Globus pallidus (tissue), 1 donor: ENCODE results near the gene DIP2B.
A peak's percentile ranks its signal among the peaks of the same experiment; 100 is the strongest.
"Not testable (repeated sequence)": the region's sequence is repeated elsewhere in the genome, so short reads cannot be mapped to it uniquely, and the experiment has no call there.

ENCODE experiments used
- DNase-seq: peaks from one replicate; pipeline ENCODE4 v3.0.0-alpha.2; 2015; ENCODE audit warnings: low spot score

The DIP2B gene

DNA sequence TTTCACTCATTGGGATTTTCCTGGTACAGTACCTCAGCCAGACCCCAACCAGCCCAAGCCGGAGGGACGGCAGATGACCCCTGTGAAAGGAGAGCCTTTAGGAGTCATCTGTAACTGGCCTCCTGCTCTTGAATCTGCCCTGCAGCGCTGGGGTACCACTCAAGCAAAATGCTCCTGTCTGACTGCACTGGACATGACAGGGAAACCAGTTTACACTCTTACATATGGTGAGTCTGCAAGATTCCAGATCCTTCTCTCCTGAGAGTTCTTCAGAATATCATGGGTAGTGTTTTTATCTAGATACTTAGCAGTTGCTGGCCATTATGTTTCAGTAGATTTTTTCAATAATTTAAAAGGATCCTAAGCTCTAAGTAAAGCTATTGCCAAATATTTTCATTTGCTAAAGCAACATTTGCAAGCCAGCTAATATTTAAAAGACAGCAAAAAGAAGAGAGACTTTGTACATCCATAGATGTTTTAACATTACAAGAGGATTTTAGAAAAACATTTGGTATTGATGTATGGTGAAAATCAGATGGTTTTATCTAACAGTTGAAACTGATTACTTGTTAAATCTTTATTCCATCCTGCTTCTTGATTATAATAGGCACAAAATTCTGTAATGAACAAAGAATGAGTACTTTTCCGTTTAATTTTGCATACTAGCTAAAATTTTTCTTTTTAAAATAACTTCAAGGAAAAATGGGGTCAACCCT is 174.0 kb downstream of the DIP2B start:
- DNase-seq: no peak

DNA sequence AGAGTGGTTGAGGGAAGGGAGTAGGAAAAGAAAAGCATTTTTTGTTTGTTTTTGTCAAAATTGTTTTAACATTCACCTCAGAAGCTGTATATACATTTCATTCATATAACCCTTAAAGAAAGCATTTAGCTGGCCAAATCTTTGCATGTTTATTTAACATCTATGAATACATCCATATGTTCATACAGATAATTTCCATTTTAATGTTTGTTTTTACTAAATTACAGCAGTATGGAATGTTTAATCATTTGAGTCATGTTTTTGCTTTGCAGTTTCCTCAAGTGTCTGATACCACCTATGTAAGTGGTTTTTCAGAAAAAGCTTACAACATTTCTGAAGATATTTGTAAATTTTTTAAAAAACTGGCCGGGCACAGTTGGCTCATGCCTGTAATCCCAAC is 174.8 kb downstream of the DIP2B start:
- DNase-seq: no peak

DNA sequence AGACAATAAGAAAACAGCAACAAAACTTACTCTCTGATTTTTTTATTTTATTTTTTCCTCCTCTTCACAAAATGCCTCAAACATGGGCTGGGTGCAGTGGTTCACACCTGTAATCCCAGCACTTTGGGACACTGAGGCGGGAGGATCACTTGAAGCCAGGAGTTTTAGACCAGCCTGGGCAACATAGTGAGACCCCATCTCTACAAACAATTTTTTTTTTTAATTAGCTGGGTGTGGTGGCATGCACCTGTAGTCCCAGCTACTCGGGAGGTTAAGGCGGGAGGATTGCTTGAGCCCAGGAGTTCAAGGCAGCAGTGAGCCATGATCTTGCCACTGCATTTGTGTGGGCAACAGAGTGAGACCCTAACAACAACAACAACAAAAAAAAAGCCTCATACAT is 176.3 kb downstream of the DIP2B start:
- not testable (repeated sequence) for DNase-seq

DNA sequence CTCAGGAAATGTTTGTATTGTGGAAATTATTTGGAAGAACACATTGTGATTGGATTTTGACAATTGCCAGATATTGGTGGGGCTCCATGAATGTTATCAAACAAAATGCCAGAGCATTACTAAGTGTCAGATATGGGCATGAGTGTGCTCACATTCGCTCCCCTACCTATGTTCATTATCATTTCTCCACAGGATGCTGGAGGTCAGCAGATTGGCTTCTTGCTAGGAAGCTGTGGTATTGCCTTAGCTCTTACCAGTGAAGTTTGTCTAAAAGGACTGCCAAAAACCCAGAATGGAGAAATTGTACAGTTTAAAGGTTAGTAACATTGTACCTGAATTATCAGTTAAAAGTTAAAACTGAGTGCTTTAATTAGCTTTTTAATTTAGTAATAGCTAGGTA is 180.9 kb downstream of the DIP2B start:
- DNase-seq: no peak

DNA sequence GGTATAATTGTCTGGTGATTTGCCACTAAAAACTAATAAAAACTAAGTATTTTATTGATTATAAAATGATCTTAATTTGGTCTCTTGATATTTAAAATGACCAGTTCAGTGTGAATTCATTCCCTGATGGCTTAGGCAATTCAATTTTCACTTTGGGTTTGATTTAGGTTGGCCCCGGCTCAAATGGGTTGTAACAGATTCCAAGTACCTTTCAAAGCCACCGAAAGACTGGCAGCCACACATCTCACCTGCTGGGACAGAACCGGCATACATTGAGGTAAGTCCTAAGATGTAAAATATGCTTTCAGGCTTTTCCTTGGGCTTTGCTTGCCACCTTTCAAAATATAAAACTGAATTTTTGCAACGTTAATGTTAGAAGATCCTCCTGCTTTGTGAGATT is 181.6 kb downstream of the DIP2B start:
- DNase-seq: no peak

DNA sequence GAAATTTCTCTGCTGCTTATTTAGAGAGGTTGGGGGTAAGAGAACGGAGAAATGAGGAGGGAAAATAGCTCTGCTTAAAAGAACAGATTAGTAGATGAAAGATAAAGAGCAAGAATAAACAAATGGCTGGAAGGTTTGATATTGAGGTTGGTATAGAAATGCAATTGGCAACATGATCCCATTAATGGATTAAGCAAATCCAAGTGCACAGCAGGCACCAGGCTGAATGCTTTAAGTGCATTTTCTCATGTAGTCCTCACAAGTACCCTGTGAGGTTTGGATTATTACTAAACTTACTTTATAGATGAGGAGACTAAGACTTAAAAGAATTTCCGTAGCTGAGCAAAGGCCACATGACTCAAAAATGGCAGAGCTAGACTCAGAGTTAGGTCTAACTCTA is 182.2 kb downstream of the DIP2B start:
- no peak for DNase-seq

DNA sequence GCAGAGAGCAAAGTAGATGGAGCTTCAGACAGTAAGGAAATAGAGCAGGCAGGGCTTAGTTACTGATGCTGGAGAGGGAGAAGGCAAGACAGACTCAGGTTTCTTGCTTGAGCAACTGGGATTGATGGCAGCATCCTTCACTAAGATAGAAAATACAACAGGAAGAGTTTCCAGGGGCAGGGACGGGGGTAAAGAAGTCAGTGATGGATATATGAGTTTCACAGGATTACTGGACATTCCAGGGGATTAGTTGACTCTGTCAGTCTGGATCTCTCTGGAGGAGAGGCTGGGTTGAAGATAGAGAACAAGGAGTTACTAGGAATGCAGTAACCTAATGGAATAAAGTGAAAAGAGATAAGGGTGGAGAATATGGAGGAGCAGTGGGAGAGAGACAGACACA is 184.7 kb downstream of the DIP2B start:
- DNase-seq: no peak

DNA sequence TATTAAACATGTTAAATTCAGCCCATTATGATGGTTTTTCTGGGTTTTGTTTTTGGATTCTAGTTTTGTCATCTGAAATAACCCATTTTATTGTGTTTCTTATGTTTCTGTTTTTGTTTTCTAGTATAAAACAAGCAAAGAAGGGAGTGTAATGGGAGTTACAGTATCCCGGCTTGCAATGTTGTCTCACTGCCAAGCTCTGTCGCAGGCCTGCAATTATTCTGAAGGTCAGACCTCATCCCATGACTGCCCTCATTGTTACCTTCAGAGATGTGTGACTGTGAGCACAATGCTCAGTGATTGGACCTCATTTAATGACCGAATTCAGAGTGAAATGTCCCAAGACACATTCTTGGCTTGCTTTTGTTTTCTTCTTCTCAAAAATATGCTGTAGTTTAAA is 186.1 kb downstream of the DIP2B start:
- DNase-seq: peak; percentile 89

DNA sequence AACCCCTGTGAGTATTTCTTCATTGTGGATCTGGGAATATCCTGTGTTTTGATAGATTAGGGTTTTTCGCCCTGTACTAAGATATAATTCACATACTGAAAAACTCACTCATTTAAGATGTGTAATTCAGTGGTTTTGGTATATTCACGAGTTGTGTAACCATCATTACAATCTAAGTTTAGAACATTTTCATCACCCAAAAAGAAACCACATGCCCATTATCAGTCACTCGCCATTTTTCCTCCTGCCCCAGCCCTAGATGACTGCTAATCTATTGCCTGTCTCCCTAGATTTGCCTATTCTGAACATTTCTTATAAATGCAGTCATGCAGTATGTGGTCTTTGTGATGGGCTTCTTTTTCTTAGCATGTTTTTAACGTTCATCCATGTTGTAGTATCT is 191.2 kb downstream of the DIP2B start:
- DNase-seq: no peak

DNA sequence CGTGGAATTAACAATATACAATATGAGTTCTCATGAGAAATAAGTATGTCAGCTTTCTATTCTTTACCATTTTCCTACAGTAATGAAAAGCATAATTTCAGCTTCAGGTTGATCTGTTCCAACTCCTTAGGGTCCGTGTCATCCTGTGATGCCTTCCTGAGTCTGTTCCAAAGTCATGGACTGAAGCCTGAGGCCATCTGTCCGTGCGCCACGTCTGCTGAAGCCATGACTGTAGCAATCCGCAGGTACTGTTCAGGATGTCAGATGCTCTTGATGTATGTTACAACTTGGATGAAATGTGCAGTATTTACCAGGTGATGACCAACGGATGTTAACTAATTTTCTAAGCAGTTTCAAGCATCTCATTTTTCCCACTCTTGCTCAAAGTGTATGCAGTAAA is 192.1 kb downstream of the DIP2B start:
- no peak for DNase-seq

DNA sequence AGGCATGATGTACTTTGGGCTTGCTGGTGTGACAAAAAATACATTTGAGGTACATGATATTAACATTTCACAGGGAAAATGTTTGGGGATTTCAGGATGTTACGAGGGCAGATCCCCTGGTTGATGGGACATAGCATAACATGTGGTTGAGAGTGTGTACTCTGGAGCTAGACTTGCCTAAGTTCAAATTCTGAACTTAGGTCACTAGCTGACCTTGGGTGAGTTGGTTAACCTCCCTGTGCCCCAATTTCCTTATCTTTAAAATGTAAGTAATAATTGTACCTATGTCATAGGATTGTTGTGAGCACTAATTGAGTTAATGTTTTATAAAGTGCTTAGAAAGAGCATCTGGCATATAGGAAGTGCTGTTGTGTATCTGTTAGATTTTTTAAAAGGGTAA is 194.4 kb downstream of the DIP2B start:
- DNase-seq: no peak

DNA sequence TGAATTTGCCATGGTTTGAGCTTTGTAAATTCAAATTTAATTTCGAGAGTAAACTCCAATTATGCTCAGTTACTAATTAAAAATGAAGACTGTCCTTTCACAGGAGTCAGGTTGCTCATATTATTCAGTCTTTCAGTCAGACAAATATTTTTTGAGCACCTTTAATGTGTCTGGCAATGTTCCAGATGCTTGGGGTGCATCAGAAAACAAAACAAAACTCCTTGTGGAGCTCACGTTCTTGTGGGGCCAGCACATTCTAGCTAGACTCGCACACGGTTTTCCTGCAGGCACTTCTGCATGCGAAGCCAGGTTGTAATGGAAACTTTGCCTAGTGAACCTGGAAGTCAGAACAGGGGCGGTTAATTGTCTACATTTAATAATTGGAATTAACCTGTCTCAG is 195.2 kb downstream of the DIP2B start:
- DNase-seq: no peak

DNA sequence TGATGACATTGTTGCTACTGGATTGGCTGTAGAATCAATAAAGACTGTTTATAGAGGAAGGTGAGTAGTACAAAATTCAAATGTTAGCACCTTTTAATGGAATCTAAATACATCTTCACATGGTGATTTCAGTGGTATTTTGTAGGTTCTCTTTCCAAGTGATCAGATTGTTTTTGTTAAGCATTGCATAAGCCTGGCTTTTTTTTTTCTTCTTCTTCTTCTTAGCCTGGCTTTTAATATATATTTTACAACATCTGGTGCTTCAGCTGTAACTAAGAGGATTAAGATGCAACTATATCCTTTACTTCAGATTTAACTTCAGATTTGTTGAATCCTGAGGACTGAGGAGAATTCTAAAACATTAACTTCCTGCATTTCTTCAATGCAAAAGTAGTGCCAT is 201.8 kb downstream of the DIP2B start:
- DNase-seq: no peak

DNA sequence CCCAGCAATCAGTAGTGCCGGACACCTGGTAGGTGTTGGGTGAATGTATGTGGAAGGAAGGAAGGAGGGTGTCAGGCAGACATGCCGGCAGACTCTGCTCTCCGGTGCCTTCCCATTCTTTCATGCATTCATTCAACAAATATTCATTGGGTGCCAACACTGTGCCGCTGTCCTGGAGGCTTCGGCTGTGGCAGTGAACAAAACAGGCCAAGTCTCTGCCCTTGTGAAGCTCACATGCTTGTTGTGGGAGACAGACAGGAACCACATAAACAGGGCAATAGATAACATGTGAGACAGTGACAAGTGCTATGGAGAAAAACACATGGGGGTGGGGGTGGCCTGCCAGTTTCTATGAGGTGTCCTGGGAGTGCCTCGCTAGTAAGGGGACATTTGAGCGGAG is 202.6 kb downstream of the DIP2B start:
- DNase-seq: no peak

DNA sequence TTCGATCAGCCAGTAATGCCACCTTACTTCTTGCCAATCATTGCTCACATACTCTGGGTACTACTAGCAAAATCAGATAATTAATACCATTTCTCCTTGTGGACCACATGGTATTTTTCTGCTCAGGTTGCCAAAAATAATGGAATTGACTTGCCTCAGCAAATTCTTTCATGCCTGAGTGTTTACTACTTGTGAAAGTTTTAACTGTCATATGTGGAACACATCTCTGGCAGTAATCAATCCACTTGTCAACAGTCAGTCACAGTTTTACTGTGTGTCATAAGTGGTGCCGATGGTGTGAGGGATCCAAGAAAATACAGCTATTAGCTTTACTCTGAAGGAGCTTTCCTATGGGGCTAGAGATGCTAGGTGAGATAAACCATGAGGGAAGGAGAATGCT is 203.8 kb downstream of the DIP2B start:
- DNase-seq: no peak

DNA sequence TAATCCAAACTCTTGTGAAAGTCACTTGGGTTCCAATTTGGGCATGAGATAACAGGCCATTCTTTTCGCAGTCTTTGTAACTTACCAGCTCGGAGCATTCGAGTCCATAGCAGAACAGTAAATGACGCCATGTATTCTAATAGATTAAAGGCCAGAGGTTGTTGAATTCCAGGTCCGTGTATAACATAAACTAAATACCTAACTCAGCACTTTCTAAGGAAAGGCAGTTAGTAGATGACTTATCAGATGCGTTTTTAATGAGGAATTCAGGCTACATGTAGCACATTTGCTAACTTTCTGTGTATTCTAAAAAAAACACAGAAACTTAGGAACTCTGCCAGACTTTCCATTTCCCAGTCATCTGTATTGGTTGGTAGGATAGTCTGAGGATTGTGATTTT is 206.3 kb downstream of the DIP2B start:
- no peak for DNase-seq

DNA sequence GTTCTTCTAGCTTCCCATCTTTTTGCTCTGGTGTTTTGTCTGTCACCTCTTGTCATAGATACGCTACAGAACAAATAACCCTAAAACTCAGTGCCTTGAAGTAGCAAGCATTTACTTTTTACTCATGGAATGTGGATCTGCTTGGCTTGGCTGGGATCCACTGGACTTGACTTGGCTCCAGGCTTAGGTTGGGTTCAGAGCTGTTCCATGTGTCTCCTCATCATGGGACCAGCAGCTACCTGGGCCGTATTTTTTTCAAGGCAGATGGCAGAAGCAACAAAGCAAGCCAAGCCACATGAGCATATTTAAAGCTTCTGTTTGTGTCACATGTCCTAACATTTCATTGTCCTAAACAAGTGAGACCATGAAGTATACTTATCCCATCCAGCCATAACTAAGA is 210.4 kb downstream of the DIP2B start:
- DNase-seq: no peak

DNA sequence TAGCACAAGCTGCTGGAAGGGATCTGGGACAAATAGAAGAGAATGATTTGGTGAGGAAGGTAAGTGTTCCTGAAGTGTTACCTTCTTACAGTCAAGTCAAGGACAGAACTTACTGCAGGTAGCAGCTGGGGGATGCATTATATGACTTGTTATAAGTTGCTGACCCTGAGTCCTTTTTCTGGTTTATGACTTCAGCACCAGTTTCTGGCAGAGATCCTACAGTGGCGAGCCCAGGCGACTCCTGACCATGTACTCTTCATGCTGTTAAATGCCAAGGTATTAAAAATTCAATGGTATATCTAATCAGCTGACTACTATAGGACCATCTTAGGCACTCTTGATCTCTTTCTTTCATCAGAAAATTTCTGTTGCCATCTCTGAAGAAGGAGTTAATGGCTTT is 214.0 kb downstream of the DIP2B start:
- DNase-seq: no peak

DNA sequence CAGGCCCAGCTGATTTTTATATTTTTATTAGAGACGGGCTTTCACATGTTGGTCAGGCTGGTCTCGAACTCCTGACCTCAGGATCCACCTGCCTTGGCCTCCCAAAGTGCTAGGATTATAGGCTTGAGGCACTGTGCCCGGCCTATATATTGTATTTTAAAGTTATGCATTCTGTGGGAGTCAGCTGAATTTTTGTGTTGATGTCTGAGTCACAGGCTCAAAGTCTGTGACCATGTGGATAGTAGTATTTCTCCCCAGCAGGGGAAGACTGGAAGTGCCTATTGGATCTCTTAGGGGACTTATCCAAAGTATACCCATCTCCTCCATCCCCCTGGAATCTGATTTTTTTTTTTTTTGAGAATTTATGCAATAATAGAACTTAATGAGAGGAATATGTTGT is 215.3 kb downstream of the DIP2B start:
- DNase-seq: no peak

DNA sequence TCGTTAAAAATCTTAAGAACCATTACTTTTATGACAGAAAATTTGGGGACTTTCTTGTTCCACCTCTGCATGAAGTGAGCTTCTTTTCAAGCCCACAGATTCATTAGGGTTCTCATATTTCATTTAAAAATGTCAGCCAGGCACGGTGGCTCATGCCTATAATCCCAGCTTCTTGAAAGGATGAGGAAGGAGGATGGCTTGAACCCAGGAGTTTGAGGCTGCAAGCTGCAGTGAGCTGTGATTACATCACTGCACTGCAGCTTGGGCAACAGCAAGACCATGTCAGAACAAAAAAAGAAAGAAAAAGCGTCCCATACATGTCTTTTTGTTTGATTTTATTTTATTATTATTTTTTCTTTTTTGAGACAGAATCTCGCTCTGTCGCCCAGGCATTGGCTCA is 215.7 kb downstream of the DIP2B start:
- DNase-seq: no peak

DNA sequence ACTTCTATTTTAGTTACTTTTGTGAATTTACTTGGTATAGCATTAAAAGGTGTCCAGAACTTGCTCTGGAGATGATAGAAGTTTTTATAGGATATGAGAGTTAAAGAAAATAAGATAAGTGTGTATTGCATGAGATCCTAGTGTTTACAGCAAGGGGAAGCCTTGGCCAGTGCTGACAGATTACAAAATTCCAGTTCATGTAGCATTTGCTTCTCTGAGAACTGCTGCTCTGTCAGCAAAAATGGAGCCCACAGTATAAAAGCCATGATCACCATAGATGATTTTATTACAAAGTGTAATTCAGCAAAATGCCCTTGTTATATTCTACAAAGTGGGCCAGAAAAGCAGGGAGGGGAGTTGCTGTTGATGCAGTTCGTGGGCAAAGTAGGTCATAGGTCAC is 219.1 kb downstream of the DIP2B start:
- no peak for DNase-seq

DNA sequence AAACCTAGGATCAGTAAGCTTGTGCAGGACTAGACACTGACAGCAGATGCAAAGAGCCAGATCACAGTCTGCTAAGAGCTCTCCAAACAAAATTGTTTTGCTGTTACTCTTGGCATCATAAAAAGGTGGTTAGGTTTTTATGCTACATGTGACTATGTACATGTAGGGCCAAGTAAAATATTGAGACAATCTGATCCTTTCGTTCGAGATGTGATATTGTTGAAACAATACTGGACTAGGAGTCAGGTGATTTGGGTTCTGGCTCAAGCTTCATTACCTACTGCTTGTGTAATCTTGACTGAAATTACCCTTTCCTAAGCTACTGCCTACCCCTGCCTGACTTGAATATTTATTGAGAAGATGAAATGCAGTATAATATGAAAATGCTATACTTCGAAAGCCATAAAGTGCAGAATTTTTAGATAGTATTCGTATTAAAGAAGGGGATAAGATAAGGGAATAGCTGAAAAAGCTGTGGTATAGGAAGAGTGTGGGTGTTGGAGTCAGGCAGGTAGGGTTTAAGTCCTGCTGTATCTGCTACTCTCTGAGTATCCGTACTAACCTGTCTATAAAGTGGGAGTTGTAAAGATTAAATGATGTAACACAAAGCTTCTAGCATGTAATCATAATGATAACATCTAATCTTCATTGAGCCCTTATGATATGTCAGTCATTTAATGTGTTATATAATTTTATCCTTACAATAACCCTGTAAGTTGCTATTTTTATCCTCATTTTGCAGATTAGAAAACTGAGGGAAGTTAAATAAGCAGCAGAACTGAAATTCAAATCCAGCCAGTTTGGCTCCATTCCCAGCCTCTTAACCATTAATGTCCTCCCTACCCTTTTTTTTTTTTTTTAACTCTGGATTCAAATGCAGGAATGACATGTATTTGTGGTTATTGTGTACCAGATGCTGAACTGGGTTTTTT is 220.5 kb downstream of the DIP2B start:
- no peak for DNase-seq

DNA sequence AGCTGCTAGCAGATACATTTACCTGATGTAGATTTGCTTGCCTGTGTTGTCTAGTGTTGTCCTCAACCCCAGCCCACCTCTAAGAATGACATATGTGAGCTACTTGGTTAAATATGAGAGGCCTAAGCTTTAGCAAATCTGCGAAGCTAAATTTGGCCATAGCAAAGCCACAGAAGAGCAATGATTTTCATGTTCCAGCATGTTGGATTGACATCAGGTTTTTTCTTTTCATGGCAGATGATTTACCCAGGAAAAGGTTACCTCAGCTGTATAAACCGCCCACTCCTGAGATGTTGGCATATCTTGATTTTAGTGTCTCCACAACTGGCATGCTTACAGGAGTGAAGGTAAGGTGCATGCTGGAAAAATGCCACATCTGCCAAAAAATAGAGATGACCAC is 222.7 kb downstream of the DIP2B start:
- DNase-seq: no peak

DNA sequence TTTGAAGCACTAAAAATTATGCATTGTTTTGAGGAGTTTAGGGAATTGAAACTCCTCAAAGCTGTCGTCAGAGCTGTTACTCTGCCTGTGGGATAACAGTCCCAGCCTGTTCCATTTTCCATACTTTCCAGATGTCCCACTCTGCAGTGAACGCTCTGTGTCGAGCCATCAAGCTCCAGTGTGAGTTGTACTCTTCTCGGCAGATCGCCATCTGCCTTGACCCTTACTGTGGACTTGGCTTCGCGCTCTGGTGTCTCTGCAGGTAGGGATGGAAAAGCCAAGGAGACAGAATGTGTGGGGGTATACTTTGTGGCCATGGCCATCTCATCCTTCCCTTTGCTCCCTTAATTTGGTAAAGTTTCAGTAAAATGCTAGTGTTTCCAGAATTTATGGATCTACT is 223.6 kb downstream of the DIP2B start:
- DNase-seq: no peak
